ENCODE results near the gene NFE2.

The NFE2 gene

DNA sequence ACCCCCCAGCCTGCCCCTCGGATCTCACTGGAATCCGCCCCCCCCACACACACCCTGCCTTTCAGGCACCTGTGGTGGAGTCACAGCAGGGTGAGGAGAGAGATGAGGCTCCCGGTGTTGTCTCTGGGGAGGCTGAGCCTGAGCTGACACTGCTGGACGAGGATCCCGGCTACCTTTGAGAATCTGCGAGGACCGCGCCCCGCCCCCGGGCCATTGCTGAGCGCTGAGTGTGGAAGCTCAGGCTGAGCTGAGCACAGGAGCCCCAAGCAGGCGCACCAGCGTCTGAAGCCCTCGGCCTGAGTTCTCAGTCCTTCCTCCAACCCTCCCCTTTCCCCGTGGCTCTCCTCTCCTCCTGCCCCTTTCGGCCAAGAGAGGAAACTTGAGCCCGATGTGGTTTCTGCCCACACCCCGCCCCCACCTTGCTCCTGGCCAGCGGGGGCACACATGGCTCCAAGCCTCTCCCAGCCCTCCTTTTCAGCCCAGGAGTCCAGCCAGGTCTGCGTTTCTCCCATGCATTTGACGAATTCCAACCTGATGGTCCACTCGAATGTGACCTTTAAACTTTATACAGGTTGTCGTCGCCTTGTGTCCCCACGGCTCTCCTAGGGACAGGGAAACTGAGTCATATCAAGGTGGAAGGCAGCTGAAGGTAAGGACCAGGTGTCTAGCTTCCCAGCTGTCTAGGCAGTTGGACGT lies at the start of gene NFE2:
TSS of gene NFE2 (minus strand) at position 284 of the 696 bp plus-strand sequence. CDS start 5,767 bp downstream, outside the sequence.
- Histone ChIP-seq H3K4me3 (ENCODE audit: low read depth, low read length) (peak within 1 kb of the TSS; percentile 50), H3K4me1 (peaks cover 24% of the 10 kb centered on the region), H3K9me3 (ENCODE audit: control insufficient read depth, low read length) (no peaks in the 10 kb centered on the region), H3K36me3 (ENCODE audit: control insufficient read depth, insufficient read depth, low read length) (no peaks in the 10 kb centered on the region), H2AFZ (peak within 1 kb of the TSS; percentile 94), H3K79me2 (no peaks in the 10 kb centered on the region), H3K9ac (no peak within 1 kb of the TSS), H3K27me3 (ENCODE audit: control insufficient read depth, insufficient read depth, low read length) (no peaks in the 10 kb centered on the region), H3K4me2 (ENCODE audit: low read length) (peak within 1 kb of the TSS; percentile 79), H3K27ac (peak within 1 kb of the TSS; percentile 21)
- TF ChIP-seq, protein P1, sequence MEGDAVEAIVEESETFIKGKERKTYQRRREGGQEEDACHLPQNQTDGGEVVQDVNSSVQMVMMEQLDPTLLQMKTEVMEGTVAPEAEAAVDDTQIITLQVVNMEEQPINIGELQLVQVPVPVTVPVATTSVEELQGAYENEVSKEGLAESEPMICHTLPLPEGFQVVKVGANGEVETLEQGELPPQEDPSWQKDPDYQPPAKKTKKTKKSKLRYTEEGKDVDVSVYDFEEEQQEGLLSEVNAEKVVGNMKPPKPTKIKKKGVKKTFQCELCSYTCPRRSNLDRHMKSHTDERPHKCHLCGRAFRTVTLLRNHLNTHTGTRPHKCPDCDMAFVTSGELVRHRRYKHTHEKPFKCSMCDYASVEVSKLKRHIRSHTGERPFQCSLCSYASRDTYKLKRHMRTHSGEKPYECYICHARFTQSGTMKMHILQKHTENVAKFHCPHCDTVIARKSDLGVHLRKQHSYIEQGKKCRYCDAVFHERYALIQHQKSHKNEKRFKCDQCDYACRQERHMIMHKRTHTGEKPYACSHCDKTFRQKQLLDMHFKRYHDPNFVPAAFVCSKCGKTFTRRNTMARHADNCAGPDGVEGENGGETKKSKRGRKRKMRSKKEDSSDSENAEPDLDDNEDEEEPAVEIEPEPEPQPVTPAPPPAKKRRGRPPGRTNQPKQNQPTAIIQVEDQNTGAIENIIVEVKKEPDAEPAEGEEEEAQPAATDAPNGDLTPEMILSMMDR (IDR thresholded peaks at IDR 0.05), result peak; percentile 13

DNA sequence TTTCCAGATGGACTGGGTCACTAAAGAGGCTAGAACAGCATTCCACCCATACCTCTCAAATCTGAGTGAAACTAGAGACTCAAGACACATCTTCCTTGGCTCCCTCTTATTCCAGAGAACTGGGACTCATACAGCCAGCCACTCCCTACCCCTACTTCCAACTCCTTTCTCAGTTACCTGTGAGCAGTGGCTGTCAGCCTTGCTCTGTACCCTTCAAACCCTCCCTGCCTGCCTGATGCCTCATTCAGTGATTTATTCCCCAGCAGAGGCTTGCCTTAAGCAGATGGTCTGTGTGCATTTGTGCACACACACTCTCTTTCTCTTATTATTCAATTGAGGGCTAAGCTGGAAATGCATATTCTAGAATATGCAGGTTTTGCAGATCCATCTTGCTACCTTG lies 48.9 kb upstream of the NFE2 start:
- no peaks in the 10 kb centered on the region for H3K27me3 ChIP-seq (ENCODE audit: control insufficient read depth, insufficient read depth, low read length)
- no peak overlapping the region for H3K9ac ChIP-seq
- H3K4me2 ChIP-seq (ENCODE audit: low read length), result peak overlapping the region; percentile 80
- peaks cover 42% of the 10 kb centered on the region for H3K4me1 ChIP-seq
- TF ChIP-seq, protein P1 (IDR thresholded peaks at IDR 0.05), result no peak
- H3K79me2 ChIP-seq, result no peaks in the 10 kb centered on the region
- no peaks in the 10 kb centered on the region for H3K36me3 ChIP-seq (ENCODE audit: control insufficient read depth, insufficient read depth, low read length)
- peak overlapping the region; percentile 85 for H3K27ac ChIP-seq
- no peak overlapping the region for H2AFZ ChIP-seq
- H3K9me3 ChIP-seq (ENCODE audit: control insufficient read depth, low read length), result no peaks in the 10 kb centered on the region
- H3K4me3 ChIP-seq (ENCODE audit: low read depth, low read length), result peak overlapping the region; percentile 53

DNA sequence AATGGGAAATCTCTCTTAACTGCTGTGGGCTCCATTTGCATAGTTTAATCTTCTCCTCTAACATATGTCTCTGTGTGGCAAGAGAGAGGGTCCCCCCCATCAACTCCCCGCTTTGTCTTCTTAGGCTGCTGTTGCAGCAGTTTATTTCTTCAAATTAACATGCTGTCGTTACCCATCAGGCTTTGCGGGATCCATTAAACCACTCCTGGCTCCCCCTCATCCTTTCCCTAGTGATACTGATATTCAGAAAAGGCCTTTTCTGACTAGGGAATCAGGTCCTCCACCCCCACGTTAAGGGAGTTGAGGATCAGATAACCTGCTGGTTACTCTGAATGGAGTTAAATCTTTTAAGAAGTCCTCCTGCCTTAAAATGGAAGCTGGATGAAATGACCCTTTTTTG lies 48.2 kb upstream of the NFE2 start:
- H3K27me3 ChIP-seq (ENCODE audit: control insufficient read depth, insufficient read depth, low read length), result no peaks in the 10 kb centered on the region
- no peaks in the 10 kb centered on the region for H3K36me3 ChIP-seq (ENCODE audit: control insufficient read depth, insufficient read depth, low read length)
- H3K27ac ChIP-seq, result peak overlapping the region; percentile 85
- no peak overlapping the region for H3K4me2 ChIP-seq (ENCODE audit: low read length)
- H3K4me3 ChIP-seq (ENCODE audit: low read depth, low read length), result no peak overlapping the region
- peaks cover 42% of the 10 kb centered on the region for H3K4me1 ChIP-seq
- H3K79me2 ChIP-seq, result no peaks in the 10 kb centered on the region
- H2AFZ ChIP-seq, result no peak overlapping the region
- TF ChIP-seq, protein P1 (IDR thresholded peaks at IDR 0.05), result no peak
- H3K9me3 ChIP-seq (ENCODE audit: control insufficient read depth, low read length), result no peaks in the 10 kb centered on the region
- H3K9ac ChIP-seq, result no peak overlapping the region

DNA sequence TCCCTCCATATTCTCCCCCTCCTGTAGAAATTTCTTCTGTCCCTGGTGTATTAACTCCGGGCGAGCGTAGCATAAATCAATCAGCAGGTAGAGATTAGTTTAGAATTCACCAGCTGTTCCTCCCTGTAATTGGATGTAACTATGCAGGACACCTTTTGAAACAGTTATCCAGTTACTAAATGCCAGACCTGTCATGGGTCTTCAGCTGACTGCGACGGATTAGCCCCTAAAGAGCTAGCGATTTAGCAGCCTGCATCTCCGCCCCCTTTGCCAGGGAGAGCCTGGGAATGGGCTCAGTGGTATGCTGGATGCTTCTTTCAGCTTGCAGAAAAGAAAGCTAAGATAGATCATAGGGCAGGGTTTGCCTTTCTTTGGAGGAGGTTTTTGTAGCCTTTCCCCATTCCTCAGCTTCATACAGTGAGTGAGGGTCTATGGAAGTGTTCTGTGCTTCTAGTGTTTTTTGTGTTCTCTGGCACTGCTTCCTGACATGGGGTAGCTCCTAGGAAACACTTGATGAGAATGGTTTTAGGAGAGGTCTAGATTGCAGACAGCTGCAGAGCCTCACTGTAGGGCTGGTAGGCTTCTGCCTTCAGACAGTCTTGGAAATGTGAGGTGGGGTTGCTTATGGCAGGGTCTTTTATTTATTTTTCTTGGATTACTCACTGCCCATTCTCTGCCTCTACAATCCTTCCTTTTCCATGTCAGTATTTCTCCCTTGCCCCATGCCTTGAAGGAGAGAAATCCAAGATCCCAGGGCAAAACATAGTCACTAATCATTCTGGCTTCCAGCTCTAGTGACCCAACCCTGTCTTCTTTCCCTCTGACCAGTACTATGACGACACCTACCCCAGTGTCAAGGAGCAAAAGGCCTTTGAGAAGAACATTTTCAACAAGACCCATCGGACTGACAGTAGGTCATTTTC lies 40.8 kb upstream of the NFE2 start:
- Histone ChIP-seq H3K27ac (no peak overlapping the region), H3K27me3 (ENCODE audit: control insufficient read depth, insufficient read depth, low read length) (no peaks in the 10 kb centered on the region), H3K36me3 (ENCODE audit: control insufficient read depth, insufficient read depth, low read length) (no peaks in the 10 kb centered on the region), H3K4me2 (ENCODE audit: low read length) (no peak overlapping the region), H2AFZ (no peak overlapping the region), H3K9me3 (ENCODE audit: control insufficient read depth, low read length) (no peaks in the 10 kb centered on the region), H3K4me3 (ENCODE audit: low read depth, low read length) (no peak overlapping the region), H3K9ac (no peak overlapping the region), H3K4me1 (peaks cover 5% of the 10 kb centered on the region), H3K79me2 (no peaks in the 10 kb centered on the region)
- TF ChIP-seq, protein P1 (IDR thresholded peaks at IDR 0.05), result no peak
